GM12874 (cell line): Measurements from ENCODE around the gene VAMP8.

Experiments used
- CTCF ChIP-seq: IDR thresholded peaks from 2 replicates; pipeline ENCODE4 v1.5.1; 2011; ENCODE audit warnings: low read depth, mild to moderate bottlenecking, control low read depth, low read length, moderate library complexity; ENCODE audit not compliant: insufficient read depth

Gene VAMP8

GRCh38 chr2:85541753-85542457, 35.5 kb upstream of the VAMP8 start:
- no peak for TF ChIP-seq CTCF

- no peak for TF ChIP-seq CTCF
These were observed 34.6 kb upstream of the VAMP8 start for GRCh38 chr2:85542777-85543176.

GRCh38 chr2:85545780-85546240, 31.6 kb upstream of the VAMP8 start:
- no peak for TF ChIP-seq CTCF

GRCh38 chr2:85547089-85547858, 30.1 kb upstream of the VAMP8 start:
- TF ChIP-seq CTCF = no peak

DNA sequence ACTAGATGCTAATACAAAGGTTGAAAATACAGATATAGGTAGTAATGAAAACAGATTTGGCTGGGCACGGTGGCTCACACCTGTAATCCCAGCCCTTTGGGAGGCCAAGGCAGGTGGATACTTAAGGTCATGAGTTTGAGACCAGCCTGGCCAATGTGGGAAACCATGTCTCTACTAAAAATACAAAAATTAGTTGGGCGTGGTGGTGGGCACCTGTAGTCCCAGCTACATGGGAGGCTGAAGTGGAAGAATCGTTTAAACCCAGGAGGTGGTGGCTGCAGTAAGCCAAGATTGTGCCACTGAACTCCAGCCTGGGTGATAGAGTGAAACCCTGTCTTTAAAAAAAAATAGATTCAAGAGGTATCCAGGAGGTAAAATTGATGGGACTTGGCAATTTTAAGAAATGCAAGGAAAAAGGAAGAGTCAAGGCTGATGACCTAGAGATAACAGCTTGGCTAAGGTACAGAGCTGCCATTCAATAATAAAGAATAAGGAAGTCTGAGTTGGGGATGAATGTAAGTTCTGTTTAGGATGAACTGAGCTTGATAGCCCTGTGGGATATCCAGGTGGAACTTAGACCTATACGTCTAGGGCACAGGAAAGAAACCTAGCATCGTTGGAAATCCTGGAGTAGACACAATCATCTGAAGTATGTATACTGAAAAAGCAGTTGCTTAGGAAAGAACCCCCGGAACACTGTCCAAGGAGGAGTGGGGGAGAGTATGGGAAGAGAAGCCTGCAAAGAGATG, 29.4 kb upstream of the VAMP8 start:
- no peak for TF ChIP-seq CTCF

DNA sequence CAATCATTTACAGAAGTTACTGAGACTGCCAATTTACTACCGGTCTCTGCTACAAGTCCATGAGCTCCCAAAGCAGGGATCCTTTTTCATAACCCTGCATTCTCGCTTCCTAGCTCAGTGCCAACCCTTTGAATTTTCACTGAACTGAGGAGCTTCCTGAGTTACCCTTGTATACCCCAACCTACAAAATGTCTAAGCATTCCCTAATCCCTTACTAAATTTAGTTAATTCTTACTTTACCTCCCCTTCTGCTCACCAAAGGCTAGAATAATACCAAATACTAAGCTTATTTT, 28.8 kb upstream of the VAMP8 start:
- no peak for TF ChIP-seq CTCF

- TF ChIP-seq CTCF = no peak
These were observed 28.3 kb upstream of the VAMP8 start for GRCh38 chr2:85549095-85549494.
